ENCODE measurements around the gene FAM83F. TPM values are rescaled to one million over a fixed set of nuclear protein-coding genes. Genes with fewer than 3 reads are reported as not detected.

Gene FAM83F
- total RNA-seq, 1 experiment from 2014 or later, result 8.1 TPM

GRCh38 chr22:39962071-39962470 lies 32.7 kb upstream of the FAM83F start:
- no peaks in the 10 kb centered on the region; the same call in 1 of the 2 replicates for H3K9me2 ChIP-seq (ENCODE audit: insufficient read depth)
- intact Hi-C loops (cut with micrococcal nuclease; ENCODE audit: unreplicated experiment), result no loop called here
- ChIA-PET CTCF (no interaction called here), POLR2A (ENCODE audit: unreplicated experiment) (interaction anchor here (0.7 kb wide), 1 partner anchor 77 kb away, joined by 3 read pairs; no protein-coding TSS in a partner anchor)
- H3K79me2 ChIP-seq (ENCODE audit: low read depth), result no peaks in the 10 kb centered on the region
- H3F3A ChIP-seq (ENCODE audit: insufficient read depth, low read depth), result no peaks in the 10 kb centered on the region
- no peaks in the 10 kb centered on the region for H3K36me3 ChIP-seq (ENCODE audit: low read depth)
- no peak overlapping the region for H3K27ac ChIP-seq
- H3K9me3 ChIP-seq (ENCODE audit: insufficient read depth, low read depth), result no peaks in the 10 kb centered on the region
- no peak overlapping the region for H3K4me3 ChIP-seq
- H4K20me1 ChIP-seq (ENCODE audit: insufficient read depth), result no peaks in the 10 kb centered on the region
- no peak overlapping the region for H3K4me2 ChIP-seq
- DNase-seq, result no peak
- no peak overlapping the region for H2AFZ ChIP-seq
- peaks cover 52% of the 10 kb centered on the region for H3K27me3 ChIP-seq (ENCODE audit: insufficient read depth, low read depth)
- no peaks in the 10 kb centered on the region for H3K4me1 ChIP-seq (replicated peaks; ENCODE audit: insufficient read depth)
- no TSS peak for BruUV-seq (replicated peaks)
- TF ChIP-seq EZH2 (IDR thresholded peaks at IDR 0.05; ENCODE audit: low read depth), result no peak
- TF ChIP-seq, protein P1, sequence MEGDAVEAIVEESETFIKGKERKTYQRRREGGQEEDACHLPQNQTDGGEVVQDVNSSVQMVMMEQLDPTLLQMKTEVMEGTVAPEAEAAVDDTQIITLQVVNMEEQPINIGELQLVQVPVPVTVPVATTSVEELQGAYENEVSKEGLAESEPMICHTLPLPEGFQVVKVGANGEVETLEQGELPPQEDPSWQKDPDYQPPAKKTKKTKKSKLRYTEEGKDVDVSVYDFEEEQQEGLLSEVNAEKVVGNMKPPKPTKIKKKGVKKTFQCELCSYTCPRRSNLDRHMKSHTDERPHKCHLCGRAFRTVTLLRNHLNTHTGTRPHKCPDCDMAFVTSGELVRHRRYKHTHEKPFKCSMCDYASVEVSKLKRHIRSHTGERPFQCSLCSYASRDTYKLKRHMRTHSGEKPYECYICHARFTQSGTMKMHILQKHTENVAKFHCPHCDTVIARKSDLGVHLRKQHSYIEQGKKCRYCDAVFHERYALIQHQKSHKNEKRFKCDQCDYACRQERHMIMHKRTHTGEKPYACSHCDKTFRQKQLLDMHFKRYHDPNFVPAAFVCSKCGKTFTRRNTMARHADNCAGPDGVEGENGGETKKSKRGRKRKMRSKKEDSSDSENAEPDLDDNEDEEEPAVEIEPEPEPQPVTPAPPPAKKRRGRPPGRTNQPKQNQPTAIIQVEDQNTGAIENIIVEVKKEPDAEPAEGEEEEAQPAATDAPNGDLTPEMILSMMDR (conservative IDR thresholded peaks at IDR 0.05), result no peak

DNA sequence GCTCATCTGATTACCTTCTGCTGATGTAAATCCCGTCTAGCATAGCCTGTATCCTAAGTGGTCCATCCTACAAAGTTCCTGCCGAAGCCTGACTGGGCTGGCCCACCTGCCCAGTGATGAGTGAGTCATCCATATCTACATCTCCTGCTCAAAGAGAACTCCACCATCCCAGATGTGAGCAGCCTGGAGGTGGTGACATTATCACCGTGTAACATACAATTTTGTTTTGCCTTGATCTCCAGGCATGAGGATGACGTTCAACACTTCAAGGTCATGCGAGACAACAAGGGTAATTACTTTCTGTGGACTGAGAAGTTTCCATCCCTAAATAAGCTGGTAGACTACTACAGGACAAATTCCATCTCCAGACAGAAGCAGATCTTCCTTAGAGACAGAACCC lies 29.0 kb upstream of the FAM83F start:
- H4K20me1 ChIP-seq (ENCODE audit: insufficient read depth), result no peaks in the 10 kb centered on the region
- ChIA-PET POLR2A (ENCODE audit: unreplicated experiment) (no interaction called here), CTCF (no interaction called here)
- DNase-seq, result no peak
- no peaks in the 10 kb centered on the region; the same call in 1 of the 2 replicates for H3K9me2 ChIP-seq (ENCODE audit: insufficient read depth)
- BruUV-seq (replicated peaks), result no TSS peak
- H2AFZ ChIP-seq, result no peak overlapping the region
- intact Hi-C loops (cut with micrococcal nuclease; ENCODE audit: unreplicated experiment), result no loop called here
- no peak for TF ChIP-seq EZH2 (IDR thresholded peaks at IDR 0.05; ENCODE audit: low read depth)
- TF ChIP-seq, protein P1 (conservative IDR thresholded peaks at IDR 0.05), result no peak
- no peaks in the 10 kb centered on the region for H3F3A ChIP-seq (ENCODE audit: insufficient read depth, low read depth)
- no peaks in the 10 kb centered on the region for H3K9me3 ChIP-seq (ENCODE audit: insufficient read depth, low read depth)
- H3K36me3 ChIP-seq (ENCODE audit: low read depth), result no peaks in the 10 kb centered on the region
- no peak overlapping the region for H3K27ac ChIP-seq
- no peaks in the 10 kb centered on the region for H3K79me2 ChIP-seq (ENCODE audit: low read depth)
- H3K4me2 ChIP-seq, result no peak overlapping the region
- H3K4me1 ChIP-seq (replicated peaks; ENCODE audit: insufficient read depth), result no peaks in the 10 kb centered on the region
- H3K27me3 ChIP-seq (ENCODE audit: insufficient read depth, low read depth), result peaks cover 63% of the 10 kb centered on the region
- no peak overlapping the region for H3K4me3 ChIP-seq

GRCh38 chr22:39966470-39966869 lies 28.3 kb upstream of the FAM83F start:
- ChIA-PET POLR2A (ENCODE audit: unreplicated experiment) (no interaction called here), CTCF (no interaction called here)
- Histone ChIP-seq H3K27me3 (ENCODE audit: insufficient read depth, low read depth) (peaks cover 70% of the 10 kb centered on the region), H3K79me2 (ENCODE audit: low read depth) (no peaks in the 10 kb centered on the region), H3K36me3 (ENCODE audit: low read depth) (no peaks in the 10 kb centered on the region), H3F3A (ENCODE audit: insufficient read depth, low read depth) (no peaks in the 10 kb centered on the region), H3K27ac (no peak overlapping the region), H4K20me1 (ENCODE audit: insufficient read depth) (no peaks in the 10 kb centered on the region), H3K4me1 (replicated peaks; ENCODE audit: insufficient read depth) (no peaks in the 10 kb centered on the region), H3K4me3 (no peak overlapping the region), H3K9me3 (ENCODE audit: insufficient read depth, low read depth) (no peaks in the 10 kb centered on the region), H3K9me2 (ENCODE audit: insufficient read depth) (no peaks in the 10 kb centered on the region; the same call in 1 of the 2 replicates), H3K4me2 (no peak overlapping the region), H2AFZ (no peak overlapping the region)
- intact Hi-C loops (cut with micrococcal nuclease; ENCODE audit: unreplicated experiment), result no loop called here
- TF ChIP-seq, protein P1 (conservative IDR thresholded peaks at IDR 0.05), result no peak
- TF ChIP-seq EZH2 (IDR thresholded peaks at IDR 0.05; ENCODE audit: low read depth), result no peak
- DNase-seq, result no peak
- no TSS peak for BruUV-seq (replicated peaks)
